KOPT-K1 (cell line): ENCODE results near the gene PCDHA4.
"Not testable (repeated sequence)": the region's sequence is repeated elsewhere in the genome, so short reads cannot be mapped to it uniquely, and the experiment has no call there.

Source experiments
- H3K27ac ChIP-seq: fragments of 200-600 bp; sonication (generic); 2 replicates; pipeline ENCODE4 v1.5.1; 2016; ENCODE audit warnings: antibody characterized with exemption, mild to moderate bottlenecking, low read depth, low read length; ENCODE audit not compliant: poor library complexity, severe bottlenecking
- H3K36me3 ChIP-seq: fragments of 200-600 bp; sonication (generic); 2 replicates; pipeline ENCODE4 v1.5.1; 2017; ENCODE audit warnings: antibody characterized with exemption, mild to moderate bottlenecking, low read length, moderate library complexity; ENCODE audit not compliant: insufficient read depth
- H3K9me3 ChIP-seq: fragments of 200-600 bp; sonication (generic); 2 replicates; pipeline ENCODE4 v1.5.1; 2017; ENCODE audit warnings: antibody characterized with exemption, low read length, mild to moderate bottlenecking; ENCODE audit not compliant: insufficient read depth, poor library complexity, severe bottlenecking

Gene PCDHA4

GRCh38 chr5:140801494-140801841 is 5.4 kb upstream of the PCDHA4 start:
- Histone ChIP-seq H3K36me3 (no peaks in the 10 kb centered on the region), H3K27ac (no peak overlapping the region), H3K9me3 (no peaks in the 10 kb centered on the region)

GRCh38 chr5:140802381-140802780 is 4.5 kb upstream of the PCDHA4 start:
- not testable (repeated sequence) for H3K27ac ChIP-seq, H3K9me3 ChIP-seq, H3K36me3 ChIP-seq

- H3K9me3 ChIP-seq, result no peaks in the 10 kb centered on the region
- no peak overlapping the region for H3K27ac ChIP-seq
- H3K36me3 ChIP-seq, result no peaks in the 10 kb centered on the region
Observed at GRCh38 chr5:140802781-140803271, 4.0 kb upstream of the PCDHA4 start.

- H3K9me3 ChIP-seq, result not testable (repeated sequence)
Observed at GRCh38 chr5:140808241-140808888, 1.5 kb downstream of the PCDHA4 start.

GRCh38 chr5:140808889-140809291 is 2.0 kb downstream of the PCDHA4 start:
- H3K9me3 ChIP-seq, result no peaks in the 10 kb centered on the region
- no peak overlapping the region for H3K27ac ChIP-seq
- no peaks in the 10 kb centered on the region for H3K36me3 ChIP-seq

More at GRCh38 chr5:140808241-140808888, 1.5 kb downstream of the PCDHA4 start:
- H3K36me3 ChIP-seq, H3K27ac ChIP-seq: not testable (repeated sequence)

GRCh38 chr5:140821375-140822280 is 14.8 kb downstream of the PCDHA4 start, which contains the start of gene PCDHA5:
TSS of gene PCDHA5 (plus strand) at chr5:140821613.
- no peak within 1 kb of the TSS for H3K27ac ChIP-seq
- no peaks in the 10 kb centered on the region for H3K36me3 ChIP-seq
- H3K9me3 ChIP-seq, result no peaks in the 10 kb centered on the region

GRCh38 chr5:140822281-140822629 is 15.4 kb downstream of the PCDHA4 start:
- no peak overlapping the region for H3K27ac ChIP-seq
- no peaks in the 10 kb centered on the region for H3K36me3 ChIP-seq

GRCh38 chr5:140822969-140823368 is 16.1 kb downstream of the PCDHA4 start:
- not testable (repeated sequence) for H3K9me3 ChIP-seq

More at GRCh38 chr5:140822281-140822629, 15.4 kb downstream of the PCDHA4 start:
- H3K9me3 ChIP-seq, result no peaks in the 10 kb centered on the region

GRCh38 chr5:140823475-140823874 is 16.6 kb downstream of the PCDHA4 start:
- no peak overlapping the region for H3K27ac ChIP-seq
- H3K36me3 ChIP-seq, result no peaks in the 10 kb centered on the region
- H3K9me3 ChIP-seq, result no peaks in the 10 kb centered on the region

More at GRCh38 chr5:140822969-140823368, 16.1 kb downstream of the PCDHA4 start:
- H3K36me3 ChIP-seq, H3K27ac ChIP-seq: not testable (repeated sequence)

GRCh38 chr5:140827704-140828361 is 21.0 kb downstream of the PCDHA4 start, which contains the start of gene PCDHA6:
TSS of gene PCDHA6 (plus strand) at chr5:140827960. CDS start at chr5:140828092, 132 bp downstream.
- Histone ChIP-seq H3K36me3 (no peaks in the 10 kb centered on the region), H3K27ac (no peak within 1 kb of the TSS), H3K9me3 (no peaks in the 10 kb centered on the region)

- H3K27ac ChIP-seq, result no peak overlapping the region
- no peaks in the 10 kb centered on the region for H3K36me3 ChIP-seq
- H3K9me3 ChIP-seq, result no peaks in the 10 kb centered on the region
Observed at GRCh38 chr5:140828362-140828737, 21.5 kb downstream of the PCDHA4 start.

- H3K9me3 ChIP-seq, H3K27ac ChIP-seq, H3K36me3 ChIP-seq: not testable (repeated sequence)
Observed at GRCh38 chr5:140829511-140830501, 22.9 kb downstream of the PCDHA4 start.

- H3K27ac ChIP-seq, result no peak within 1 kb of the TSS
- H3K36me3 ChIP-seq, result no peaks in the 10 kb centered on the region
- H3K9me3 ChIP-seq, result no peaks in the 10 kb centered on the region
Observed at GRCh38 chr5:140833993-140834392, 27.1 kb downstream of the PCDHA4 start, which contains the start of gene PCDHA7. TSS of gene PCDHA7 (plus strand) at chr5:140834269. CDS start at chr5:140834384, 115 bp downstream.

GRCh38 chr5:140834439-140835008 is 27.7 kb downstream of the PCDHA4 start:
- H3K9me3 ChIP-seq, H3K27ac ChIP-seq, H3K36me3 ChIP-seq: not testable (repeated sequence)
